Stimulated activated CD4-positive, alpha-beta T cell treated with anti-CD3 and anti-CD28 coated beads, TNF-alpha, amount 100 ng/mL, for 24 hours (primary cell): ENCODE measurements around the gene SPPL3.
"Not testable (repeated sequence)": the region's sequence is repeated elsewhere in the genome, so short reads cannot be mapped to it uniquely, and the experiment has no call there.

ENCODE experiments used
- DNase-seq, 3 experiments: peaks; one replicate each; pipeline ENCODE4 v3.0.0-alpha.2; 2020; ENCODE audit warnings: low read depth in 3 of 3

The SPPL3 gene

GRCh38 chr12:120844768-120845449, 59.2 kb downstream of the SPPL3 start:
- no peak for DNase-seq

GRCh38 chr12:120844297-120844696, 59.9 kb downstream of the SPPL3 start:
- DNase-seq, result no peak

GRCh38 chr12:120843472-120843871, 60.7 kb downstream of the SPPL3 start:
- DNase-seq, result no peak

GRCh38 chr12:120842595-120842994, 61.6 kb downstream of the SPPL3 start:
- DNase-seq, result no peak

- DNase-seq, result no peak
These were observed 62.6 kb downstream of the SPPL3 start for GRCh38 chr12:120841525-120841924.

- no peak for DNase-seq
These were observed 64.7 kb downstream of the SPPL3 start for GRCh38 chr12:120839503-120839902.

GRCh38 chr12:120838629-120839383, 65.4 kb downstream of the SPPL3 start:
- not testable (repeated sequence) for DNase-seq

GRCh38 chr12:120836114-120836684, 68.0 kb downstream of the SPPL3 start:
- DNase-seq, result no peak

GRCh38 chr12:120835657-120836056, 68.5 kb downstream of the SPPL3 start:
- DNase-seq, result no peak

GRCh38 chr12:120835304-120835612, 68.9 kb downstream of the SPPL3 start:
- no peak for DNase-seq

- no peak for DNase-seq
These were observed 69.5 kb downstream of the SPPL3 start for GRCh38 chr12:120834489-120835303.

- no peak for DNase-seq
These were observed 70.3 kb downstream of the SPPL3 start for GRCh38 chr12:120833849-120834248.

- DNase-seq, result no peak
These were observed 71.4 kb downstream of the SPPL3 start for GRCh38 chr12:120832737-120833136.

- no peak for DNase-seq
These were observed 72.4 kb downstream of the SPPL3 start for GRCh38 chr12:120831648-120832267.

GRCh38 chr12:120830966-120831365, 73.2 kb downstream of the SPPL3 start:
- no peak for DNase-seq

GRCh38 chr12:120830052-120830940, 73.9 kb downstream of the SPPL3 start:
- DNase-seq, result no peak

GRCh38 chr12:120826335-120826734, 77.8 kb downstream of the SPPL3 start:
- DNase-seq, result no peak

GRCh38 chr12:120825337-120825736, 78.8 kb downstream of the SPPL3 start:
- no peak for DNase-seq

- no peak for DNase-seq
These were observed 81.2 kb downstream of the SPPL3 start for GRCh38 chr12:120822832-120823503.

- no peak for DNase-seq
These were observed 82.3 kb downstream of the SPPL3 start for GRCh38 chr12:120821878-120822277.
